GM19372 (cell line): ENCODE results near the gene SLC30A9.

Source experiments
- ATAC-seq: cut with Tn5 transposase; IDR thresholded peaks from one replicate; pipeline ENCODE4 v1.9.1; 2021; ENCODE audit warnings: mild to moderate bottlenecking, low read depth, moderate library complexity; ENCODE audit not compliant: unreplicated experiment

Gene SLC30A9

DNA sequence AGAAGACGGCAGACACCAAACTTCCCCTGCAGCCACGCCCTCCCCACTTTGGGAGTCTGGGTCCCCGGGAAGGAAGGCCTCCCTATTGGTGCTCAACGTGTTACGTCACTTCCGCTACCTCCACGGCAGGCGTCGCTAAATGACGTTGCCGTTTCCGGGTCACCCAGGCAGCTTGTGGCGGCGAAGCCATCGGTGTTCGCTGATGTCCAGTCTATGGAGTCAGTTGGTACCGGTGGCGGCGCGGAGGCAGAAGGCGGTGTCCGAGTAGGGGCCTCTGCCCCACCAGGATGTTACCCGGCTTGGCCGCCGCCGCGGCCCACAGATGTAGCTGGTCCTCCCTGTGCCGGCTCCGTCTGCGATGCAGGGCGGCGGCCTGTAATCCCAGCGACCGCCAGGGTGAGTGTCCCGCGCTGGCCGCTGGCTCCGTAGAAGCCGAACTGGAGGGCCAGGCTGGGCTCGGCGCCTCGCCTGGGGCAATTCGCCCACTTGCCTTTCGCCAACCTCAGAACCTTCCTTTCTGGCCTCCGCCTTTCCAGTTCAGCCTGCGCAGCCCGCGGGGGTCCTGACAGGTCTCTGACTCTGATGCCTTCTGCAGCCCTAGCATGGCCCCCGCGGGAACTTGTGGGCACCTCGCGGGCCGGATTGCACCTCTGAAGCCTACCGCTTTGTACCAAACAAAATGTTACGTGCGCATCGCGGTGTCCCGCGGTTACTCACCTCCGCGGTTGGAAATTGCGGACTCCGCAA, at the start of gene SLC30A9:
SLC30A9 (plus strand) TSS at position 166 of the 747 bp plus-strand sequence; CDS start at position 288, 122 bp downstream.
- peak; percentile 98 for ATAC-seq

DNA sequence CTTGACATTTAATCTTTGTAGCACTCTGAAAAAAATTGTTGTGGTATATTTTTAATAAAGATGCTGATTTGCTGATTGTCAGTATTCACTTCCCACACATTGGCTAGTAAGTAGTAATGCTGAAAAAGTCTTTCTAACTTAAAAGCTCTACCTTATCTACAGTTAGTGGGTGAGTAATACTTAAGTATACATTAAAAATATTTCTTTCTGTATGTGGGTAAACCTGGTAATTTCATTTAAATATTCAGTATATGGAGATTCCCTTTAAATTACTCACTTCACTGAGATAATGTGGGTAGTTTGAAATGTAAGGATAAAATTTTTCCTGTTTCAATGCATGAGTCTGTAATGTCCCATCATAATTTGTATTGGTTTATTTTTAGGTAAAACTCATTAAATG, 49.5 kb upstream of the SLC30A9 start:
- ATAC-seq: no peak

DNA sequence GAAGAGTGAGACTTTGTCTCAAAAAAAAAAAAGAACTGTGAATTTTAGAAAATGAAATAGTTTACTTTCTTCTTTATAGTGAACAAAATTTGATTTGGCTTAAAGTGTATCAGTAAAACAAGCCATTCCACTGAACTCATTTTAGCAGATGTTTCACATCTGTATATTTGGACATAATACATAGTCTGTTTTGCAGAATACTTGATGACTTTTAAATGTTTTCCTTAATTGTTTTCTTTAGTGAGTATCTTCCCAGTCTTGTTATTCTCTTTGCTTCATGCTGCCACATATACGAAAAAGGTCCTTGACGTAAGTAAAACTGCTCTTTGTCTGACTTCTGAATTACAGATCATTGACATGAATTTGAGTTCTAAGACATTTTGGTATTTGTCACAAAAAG, 46.8 kb upstream of the SLC30A9 start:
- ATAC-seq: no peak

DNA sequence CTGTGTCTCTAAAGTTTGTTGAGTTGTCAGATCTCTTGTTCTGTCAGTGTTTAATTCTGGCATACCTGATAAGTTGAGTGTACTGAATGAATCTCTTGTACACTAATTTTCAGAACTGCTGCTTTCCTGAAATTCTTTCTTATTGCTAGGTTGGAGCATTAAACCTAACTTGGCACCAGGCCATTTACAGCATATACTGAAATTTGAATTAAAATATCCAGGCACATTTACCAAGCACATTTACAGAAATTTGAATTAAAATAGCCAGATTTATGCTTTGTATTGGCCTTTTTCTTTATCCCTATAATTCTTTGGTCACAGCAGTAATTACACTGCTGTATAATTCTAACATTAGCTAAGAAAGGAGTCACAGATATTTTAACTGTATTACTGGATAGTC, 46.2 kb upstream of the SLC30A9 start:
- ATAC-seq: no peak

DNA sequence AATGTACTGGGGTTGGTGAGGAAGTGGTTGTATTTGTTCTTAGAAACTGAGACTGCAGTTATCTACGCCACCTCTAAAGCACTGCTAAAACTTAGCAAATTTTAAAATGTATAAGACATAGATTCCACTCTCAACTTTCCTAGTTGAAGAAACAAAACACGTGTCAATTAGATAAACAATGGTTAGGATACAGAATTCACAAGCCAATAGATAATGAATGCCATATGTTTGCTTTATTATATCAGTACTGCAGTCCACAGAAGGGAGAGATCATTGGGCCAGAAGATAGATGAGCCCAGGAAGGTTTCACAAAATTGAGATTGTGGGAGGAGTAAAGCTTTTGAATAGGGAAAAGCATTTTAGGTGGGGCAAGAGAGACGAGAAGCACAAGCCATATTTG, 40.8 kb upstream of the SLC30A9 start:
- ATAC-seq: no peak

DNA sequence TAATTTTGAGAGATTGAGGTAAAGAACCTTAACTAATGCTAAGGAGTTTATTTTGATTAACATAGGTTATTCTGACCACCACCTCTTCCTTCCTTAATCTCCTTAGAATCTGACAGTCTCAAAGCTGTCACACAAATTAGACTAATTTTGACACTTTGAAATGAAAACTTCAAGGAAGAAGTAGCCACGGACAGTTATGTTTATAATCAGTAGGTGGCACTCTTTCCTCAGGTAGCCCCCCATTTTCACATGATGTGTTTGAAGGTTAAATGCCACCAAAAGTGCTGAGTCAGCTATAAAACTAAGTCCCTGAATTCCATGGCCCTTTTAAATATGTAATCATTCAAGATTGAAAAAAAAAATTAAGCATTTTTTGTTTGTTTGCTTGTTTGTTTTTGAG, 32.7 kb upstream of the SLC30A9 start:
- ATAC-seq: no peak

DNA sequence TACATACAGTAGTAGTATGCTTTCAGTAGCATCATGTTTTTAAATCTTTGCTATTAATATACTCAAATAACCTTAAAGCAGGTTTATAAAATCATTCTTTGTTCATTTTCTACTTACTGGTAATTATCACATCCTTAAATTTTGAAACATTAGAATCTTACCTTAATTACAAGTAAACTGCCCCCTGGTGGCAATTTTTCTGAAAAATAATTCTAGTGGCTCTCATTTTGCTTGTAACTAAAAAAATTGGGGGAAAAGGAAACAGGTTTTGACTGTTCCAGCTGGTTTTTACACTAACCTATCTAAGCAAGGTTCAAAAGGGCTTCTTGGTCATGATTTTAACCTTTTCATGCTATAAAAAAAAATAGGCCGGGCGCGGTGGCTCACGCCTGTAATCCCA, 27.2 kb upstream of the SLC30A9 start:
- no peak for ATAC-seq

DNA sequence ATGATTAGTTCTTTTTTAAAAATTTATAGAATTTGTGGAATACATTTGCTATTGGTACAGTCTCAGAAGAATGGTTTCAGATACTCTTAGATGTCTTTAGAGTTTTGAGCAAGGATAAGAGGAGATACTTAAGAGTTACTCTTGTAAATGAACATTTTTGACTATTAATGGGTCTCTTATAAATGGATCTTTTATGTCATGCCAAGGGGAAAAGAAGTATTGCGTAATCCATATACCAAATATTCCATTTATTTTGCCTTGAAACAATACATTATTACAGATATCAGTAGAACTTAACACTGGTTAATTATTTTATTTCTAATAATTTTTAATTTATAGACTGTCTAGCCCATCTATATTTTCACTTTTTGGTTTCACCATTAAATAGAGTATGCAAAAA, 25.9 kb upstream of the SLC30A9 start:
- no peak for ATAC-seq

DNA sequence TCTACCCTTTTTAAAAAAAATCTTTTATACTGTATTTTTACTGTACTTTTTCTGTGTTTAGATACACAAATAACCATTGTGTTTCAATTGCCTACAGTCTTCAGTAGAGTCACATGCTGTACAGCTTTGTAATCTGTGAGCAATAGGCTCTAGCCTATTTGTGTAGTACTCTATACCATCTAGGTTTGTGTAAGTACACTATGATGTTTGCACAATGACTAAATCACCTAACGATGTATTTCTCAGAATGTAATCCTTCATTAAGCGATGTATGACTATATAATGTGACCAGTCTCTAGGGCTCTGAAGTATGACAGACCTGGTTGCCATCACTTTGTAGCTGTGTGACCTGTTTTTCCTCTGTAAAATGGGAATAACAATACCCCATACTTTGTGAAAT, 22.9 kb upstream of the SLC30A9 start:
- ATAC-seq: no peak

DNA sequence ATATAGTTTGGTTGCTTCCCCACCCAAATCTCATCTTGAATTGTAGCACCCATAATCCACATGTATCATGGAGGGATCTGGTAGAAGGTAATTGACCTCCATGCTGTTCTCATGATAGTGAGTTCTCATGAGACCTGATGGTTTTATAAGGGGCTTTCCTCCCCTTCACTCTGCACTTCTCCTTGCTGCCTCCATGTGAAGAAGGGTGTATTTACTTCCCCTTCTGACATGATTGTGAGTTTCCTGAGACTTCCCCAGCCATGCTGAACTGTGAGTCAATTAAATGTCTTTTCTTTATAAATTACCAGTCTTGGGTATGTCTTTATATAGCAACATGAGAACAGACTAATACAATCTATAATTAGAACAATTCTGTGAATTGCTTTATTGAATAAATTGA, 20.7 kb upstream of the SLC30A9 start:
- no peak for ATAC-seq

DNA sequence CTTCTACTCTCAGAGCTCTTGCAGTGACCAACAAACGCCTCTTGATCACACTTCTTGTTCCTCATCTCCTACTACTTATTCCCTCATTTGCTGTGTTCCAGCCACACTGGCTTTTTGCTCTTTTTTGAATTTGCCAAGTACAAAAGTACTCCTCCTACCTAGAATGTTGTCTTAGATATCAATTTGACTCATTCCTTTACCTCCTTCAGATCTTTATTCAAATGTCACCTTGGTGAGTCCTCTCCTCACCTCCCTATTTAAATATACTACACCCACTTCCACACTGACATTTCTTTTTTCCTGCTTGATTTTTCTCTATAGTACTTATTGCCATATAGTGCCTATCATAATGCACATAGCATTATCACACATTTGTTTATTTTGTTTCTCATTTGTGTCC, 15.0 kb upstream of the SLC30A9 start:
- ATAC-seq: no peak

DNA sequence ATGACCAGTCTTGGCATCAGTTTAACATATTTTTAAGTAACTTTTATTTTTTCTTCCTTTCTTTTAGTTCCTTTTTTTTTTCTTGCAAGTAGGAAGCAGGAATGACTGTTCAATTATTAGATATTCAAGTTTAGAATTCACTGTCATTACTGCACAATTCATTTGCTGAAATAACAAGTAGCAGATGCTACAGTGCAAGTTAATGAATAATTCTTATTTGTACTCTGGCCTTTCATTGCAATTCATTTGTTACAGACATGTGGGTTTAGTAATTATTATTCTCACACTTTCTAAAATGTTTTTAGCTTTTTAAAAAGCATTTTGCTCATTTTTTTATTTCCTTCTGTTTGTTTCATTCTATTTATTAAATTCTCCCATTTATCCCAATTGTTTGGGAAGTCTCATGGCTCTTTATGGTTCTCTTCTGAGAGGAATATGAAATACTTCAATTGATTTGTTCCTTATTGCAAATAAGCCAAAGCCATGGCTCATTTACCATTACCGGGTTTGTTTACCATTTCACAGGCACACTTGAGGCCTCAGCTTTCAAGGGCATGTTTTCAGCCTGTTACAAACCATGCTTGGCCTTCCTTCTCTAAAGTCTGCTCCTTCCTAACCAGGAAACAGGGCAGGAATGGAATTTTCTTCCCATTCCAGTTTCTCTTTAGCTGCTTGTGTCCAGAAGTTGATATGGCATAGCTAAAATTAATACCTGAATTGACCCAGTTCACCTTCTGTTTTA, 13.4 kb upstream of the SLC30A9 start:
- ATAC-seq: no peak

DNA sequence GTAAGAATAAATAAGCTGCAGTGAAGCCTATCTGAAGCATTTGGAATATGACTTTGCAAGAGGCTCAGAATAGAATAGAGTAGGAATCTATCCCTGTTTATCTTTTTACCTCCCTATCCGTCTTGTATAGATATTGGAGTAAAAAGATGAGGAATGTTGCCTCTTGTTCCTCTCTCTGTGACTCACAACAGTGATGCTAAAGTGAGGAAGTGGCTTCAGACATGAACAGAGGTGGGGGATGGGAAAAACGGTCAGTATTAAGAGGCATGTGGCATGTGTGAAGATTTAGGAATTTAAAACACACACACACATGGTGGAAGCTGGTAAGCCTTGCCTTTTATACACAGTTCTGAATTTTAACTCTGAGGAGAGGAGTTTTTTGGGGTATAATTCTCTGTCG, 12.6 kb upstream of the SLC30A9 start:
- ATAC-seq: no peak

DNA sequence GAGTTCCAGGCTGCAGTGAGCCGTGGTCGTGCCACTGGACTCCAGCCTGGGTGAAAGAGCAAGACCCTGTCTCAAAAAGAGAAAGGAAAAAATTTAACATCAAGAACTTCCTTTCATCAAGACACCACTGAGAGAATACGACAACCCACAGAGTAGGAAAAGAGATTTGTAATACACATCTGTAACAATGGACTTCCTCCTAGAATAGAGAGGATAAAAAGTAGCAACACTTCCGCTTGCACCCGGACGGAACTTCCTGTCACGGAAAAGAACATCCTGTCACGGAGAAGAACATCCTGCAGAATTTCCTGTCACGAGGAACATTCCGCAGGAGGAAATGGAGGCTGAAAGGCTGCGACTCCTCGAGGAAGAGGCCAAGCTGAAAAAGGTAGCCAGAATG, 8.9 kb upstream of the SLC30A9 start, which contains the start of gene DCAF4L1:
DCAF4L1 (plus strand) TSS at position 301 of the 400 bp plus-strand sequence; CDS start at position 338, 37 bp downstream.
- no peak for ATAC-seq

DNA sequence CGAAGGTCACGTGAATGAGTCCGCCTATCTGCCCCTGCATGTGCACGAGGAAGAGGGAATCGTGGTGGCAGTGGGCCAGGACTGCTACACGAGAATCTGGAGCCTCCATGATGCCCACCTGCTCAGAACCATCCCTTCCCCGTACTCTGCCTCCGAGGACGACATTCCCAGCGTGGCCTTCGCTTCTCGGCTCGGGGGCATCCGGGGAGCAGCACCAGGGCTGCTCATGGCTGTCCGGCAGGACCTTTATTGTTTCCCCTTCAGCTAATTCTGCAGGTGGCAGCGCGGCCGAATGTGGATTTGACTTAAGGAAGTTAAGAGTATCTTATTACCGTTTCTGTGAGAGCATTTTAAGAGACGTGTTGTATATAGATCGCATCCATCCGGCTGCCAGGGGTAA, 7.6 kb upstream of the SLC30A9 start:
- no peak for ATAC-seq

DNA sequence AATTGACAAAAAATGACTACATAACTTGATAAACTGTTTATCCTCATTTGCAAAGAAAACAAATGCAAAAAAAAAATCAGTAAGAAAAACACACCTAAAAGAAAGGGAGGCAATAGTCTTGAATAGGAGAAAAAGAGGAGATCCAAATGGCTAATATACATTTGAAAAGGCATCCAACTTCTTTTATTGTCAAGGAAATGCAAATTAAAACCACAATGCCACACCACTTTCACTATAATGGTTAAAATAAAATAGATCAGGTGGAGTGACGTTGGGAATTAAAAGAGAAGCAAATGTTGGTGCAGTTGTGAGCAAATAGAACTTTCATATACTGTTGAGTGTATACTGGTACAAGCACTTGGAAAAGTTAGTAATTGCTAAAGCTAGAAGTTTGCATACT, 5.2 kb upstream of the SLC30A9 start:
- ATAC-seq: no peak

DNA sequence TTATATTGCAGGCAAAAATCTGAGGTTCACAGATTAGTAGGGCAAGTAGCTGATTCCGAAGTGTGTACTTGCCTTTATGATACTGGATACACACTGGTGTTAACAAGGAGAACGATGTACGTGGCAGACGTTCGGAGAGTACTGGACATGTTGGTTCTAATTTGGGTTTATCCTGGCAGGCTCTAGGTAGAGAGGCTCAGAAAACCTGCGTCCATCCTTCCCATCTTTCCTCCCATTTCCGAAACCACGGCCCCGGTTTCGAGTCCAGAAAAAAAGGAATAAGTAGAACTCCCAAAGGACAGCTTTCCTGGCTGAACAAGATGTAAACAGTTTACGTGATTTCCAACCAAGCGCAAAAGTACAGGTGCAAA, 351 bp upstream of the SLC30A9 start:
- peak; percentile 18 for ATAC-seq

DNA sequence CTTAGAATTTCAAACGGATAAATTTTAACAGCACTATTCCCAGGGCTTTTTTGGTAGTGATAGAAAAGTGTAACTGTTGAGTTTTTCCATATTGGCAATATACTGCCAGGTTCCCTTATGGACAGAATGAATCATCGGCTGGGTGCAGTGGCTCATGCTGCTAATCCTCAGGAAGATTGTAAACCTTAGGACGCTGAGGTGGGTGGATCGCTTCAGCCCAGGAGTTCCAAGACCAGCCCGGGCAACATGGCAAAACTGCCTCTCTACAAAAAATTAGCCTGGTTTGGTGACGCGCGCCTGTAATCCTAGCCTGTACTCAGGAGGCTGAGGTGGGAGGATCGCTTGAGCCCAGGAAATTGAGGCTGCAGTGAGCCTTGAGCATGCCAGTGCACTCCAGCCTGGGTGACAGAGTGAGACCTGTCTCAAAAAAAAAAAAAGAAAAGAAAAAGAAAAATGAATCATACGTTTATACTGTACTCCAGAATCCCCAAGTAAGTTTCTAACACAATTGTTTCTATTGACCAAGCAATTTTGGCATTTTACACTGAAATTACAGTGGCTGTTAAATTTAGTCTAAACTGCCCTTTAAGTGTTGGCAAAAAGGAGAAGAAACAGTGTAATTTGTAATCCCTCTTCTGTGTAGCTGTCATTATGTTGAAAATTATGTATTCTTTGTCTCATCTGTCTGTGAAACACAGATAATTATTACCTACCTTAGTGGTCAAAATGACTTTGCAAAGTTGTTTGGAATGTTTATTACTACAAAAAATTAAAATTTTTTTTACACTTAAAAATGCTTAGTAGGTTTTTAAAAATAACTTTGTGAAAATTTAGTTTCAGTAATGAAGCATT, 1.8 kb downstream of the SLC30A9 start:
- no peak for ATAC-seq

DNA sequence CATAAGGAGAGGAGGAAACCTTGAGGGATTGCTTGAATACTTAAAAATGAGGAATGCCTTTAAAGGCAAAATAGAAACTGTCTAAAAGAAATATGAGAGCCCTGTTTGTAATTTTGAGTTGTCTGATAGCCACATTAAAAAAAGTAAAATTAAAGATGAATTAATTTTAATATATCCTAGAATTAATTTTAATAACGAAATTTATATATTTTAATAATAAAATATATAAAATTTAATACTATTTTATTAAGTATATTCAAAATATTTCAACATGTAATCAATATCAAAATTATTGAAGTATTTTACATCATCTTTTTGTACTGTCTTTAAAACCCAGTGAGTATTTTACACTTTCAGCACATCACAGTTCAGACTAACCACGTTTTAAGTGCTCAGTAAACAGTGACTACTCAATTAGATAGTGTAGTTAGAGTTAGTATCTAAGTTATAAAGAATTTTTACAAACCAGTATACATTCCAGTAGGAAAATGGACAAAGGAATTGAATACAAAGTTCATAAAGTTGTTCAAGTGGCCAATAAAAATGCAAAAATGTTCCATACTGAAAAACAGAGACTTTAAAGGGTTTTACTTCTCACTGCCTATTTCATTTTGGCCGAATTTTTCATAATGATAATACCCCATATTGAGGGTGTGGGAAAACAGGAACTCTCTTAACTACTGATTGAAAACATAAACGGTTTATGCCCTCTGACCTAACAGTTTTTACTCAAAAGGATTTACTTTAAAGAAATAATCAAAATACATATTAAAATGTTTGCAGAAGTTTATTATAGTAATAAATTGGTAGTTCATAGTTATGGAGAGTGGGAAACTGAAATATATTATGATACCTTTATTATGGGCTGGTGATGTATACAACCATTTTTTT, 2.9 kb downstream of the SLC30A9 start:
- no peak for ATAC-seq

DNA sequence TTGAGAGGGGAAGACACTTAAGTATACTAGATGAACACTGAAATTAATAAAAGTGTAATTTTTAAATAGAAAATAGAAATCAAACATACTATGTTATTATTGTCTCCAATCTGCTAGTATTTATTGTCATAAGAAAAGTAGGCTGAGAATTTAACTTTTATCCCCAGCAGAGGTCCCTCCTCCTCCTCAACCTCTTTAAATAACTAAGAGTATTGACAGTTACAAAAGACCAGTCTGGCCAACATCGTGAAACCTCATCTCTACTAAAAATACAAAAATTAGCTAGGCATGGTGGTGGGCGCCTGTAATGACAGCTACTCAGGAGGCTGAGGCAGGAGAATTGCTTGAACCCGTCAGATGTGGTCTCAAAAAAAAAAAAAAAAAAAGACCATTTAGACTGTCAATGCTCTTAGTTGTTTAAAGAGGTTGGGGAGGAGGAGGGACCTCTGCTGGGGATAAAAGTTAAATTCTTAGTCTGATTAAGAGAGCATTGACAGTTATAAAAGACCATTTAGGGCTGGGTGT, 4.2 kb downstream of the SLC30A9 start:
- ATAC-seq: no peak
